ENCODE data around the gene KCNQ1.
"Not testable (repeated sequence)": the region's sequence is repeated elsewhere in the genome, so short reads cannot be mapped to it uniquely, and the experiment has no call there.

KCNQ1 gene

DNA sequence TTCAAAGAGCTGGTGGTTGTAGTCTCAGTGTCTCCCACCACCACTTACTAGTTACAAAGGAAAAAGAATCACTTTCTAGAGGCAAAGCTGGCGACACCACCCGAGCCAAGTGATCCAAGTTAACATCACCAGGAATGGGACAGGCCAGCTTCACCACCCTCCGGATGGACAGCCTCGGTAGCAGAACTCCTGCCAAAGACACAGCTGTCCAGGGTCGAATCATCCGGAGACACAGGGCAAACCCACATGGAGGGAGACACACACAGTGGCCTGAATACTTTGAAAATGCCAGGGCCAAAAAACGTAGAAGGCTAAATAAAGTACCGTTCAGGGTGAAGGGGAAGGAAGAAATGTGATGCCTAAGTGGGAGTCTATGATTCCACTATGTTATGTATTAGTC, 33.1 kb downstream of the KCNQ1 start:
- DNase-seq: no peak

DNA sequence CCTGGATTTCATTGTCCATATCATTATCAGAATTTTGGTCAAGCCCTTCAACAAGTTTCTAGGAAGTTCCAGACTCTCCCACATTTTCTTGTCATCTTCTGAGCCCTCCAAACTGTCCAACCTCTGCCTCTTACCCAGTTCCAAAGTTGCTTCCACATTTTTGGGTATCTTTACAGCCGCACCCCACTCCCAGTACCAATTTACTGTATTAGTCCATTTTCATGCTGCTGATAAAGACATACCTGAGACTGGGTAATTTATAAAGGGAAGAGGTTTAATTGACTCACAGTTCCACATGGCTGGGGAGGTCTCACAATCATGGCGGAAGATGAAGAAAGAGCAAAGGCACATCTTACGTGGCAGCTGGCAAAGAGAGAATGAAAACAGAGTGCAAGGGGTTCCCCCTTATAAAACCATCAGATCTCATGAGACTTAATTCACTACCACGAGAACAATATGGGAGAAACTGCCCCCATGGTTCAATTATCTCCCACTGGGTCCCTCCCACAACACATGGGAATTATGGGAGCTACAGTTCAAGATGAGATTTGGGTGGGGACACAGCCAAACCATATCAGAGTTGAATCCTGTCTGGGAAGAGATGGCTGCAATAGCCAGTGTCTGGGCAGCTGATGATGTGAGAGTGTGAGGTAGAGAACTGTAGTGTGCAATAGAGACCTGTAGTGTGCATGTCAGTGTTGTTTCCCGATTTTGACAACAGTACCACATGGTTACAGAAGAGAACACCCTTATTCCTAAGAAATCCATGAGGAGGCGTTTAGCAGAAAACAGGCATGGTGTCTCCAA, 35.5 kb downstream of the KCNQ1 start:
- DNase-seq: not testable (repeated sequence)

GRCh38 chr11:2480874-2481220, 36.0 kb downstream of the KCNQ1 start:
- peak; percentile 50 for DNase-seq

GRCh38 chr11:2481253-2481652, 36.4 kb downstream of the KCNQ1 start:
- DNase-seq: no peak

DNA sequence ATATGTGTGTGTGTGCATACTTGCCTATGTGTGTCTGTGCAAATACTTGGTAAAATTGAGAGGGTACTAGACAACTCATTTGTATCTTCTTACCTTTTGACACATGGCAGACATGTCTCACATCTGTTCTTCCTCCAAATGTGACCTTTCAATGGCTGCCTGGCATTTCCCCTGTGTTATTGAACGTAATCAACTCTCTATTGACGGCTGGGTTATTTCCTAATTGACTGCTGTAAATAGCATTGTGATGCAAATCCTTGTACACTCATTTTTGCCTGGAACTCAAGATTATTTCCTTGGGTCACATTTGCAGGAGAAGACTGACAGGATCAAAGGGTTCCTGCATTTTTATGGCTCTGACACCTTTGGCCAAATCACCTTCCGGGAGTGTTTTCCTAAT, 37.4 kb downstream of the KCNQ1 start:
- DNase-seq: no peak

- DNase-seq: no peak
Measured at GRCh38 chr11:2482745-2483144, 37.9 kb downstream of the KCNQ1 start.

GRCh38 chr11:2483426-2483825, 38.6 kb downstream of the KCNQ1 start:
- DNase-seq: no peak

DNA sequence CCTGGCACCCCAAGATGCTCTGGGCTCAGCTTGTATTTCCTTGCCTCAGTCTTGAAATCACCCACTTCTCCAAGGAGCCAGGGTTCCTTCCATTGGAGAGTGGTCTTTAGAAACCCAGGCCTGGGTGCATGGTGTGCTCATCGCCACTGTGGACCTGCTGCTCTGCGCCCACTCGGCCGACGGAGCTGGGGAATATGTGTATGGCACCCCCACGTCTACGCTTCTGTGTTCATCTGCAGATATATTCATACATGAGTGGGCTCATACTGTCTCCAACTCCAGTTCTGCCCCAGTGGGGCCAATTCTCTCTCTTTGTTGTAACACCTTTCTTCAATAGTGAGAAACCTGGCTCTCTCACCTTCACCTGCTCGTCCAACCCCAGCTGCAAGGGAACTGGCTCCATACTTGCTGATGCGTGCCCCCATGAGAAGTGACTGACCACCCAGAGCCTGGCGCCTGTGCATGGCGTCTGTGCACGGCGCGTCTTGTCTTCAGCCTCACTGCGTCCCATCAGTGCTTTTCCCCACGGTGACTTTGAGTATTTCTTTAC, 39.8 kb downstream of the KCNQ1 start:
- DNase-seq: no peak

GRCh38 chr11:2488004-2488403, 43.2 kb downstream of the KCNQ1 start:
- DNase-seq: no peak

- DNase-seq: no peak
Measured at GRCh38 chr11:2489083-2489482, 44.3 kb downstream of the KCNQ1 start.

- DNase-seq: not testable (repeated sequence)
Measured at GRCh38 chr11:2497951-2498350, 53.1 kb downstream of the KCNQ1 start.

GRCh38 chr11:2498750-2499149, 53.9 kb downstream of the KCNQ1 start:
- no peak for DNase-seq

DNA sequence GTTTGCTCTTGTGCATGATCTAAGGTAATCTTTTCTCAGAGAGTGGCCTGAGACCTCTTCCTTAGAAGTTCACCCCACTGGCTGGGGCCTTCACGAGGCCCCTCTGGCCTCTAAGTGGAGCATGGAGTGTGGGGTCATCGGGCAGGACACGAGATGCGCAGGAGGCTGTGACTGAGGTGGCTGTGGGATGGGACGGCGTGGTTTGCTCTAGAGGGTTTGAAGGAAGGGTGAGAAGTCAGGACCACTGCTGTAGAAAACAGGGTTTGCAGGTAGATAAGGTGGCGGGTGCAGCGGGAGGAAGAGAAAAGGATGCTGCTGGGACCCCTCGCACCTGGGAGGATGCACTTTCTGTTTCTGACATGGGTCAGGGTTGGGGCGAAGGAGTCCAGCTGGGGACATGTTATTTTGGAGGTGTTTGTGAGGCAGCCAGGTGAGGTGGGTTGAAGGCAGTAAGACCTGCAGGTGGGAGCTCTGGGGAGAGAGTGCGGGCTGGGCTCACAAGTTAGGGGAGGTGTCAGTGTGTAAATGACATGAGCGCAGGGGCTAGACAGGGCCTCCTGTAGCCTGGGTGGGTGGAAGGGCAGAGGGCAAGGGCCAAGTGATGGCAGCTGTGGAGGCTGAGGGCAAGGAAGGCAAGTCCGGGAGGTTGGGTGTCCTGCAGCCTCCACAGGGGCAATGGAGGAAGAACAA, 62.5 kb downstream of the KCNQ1 start:
- no peak for DNase-seq

- DNase-seq: no peak
Measured at GRCh38 chr11:2507945-2508749, 63.3 kb downstream of the KCNQ1 start.

DNA sequence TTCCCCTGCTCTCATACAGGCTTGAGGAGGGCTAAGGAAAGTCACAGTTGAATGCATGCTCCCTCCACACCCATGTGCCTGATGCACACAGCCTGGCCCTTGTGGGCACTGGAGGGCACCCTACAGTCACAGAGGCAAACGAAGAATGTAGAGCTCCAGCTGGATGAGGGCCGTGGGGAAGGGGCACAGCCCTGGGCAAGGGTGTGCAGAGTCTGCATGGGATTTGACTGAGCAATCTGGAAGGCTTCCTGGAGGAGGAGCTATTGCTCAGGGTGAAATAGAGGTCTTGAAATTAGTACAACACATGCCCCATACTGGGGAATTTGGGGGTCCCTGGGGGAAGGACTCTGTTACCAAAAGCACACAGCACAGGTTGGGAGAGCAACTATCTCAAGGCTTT, 64.0 kb downstream of the KCNQ1 start:
- DNase-seq: no peak

DNA sequence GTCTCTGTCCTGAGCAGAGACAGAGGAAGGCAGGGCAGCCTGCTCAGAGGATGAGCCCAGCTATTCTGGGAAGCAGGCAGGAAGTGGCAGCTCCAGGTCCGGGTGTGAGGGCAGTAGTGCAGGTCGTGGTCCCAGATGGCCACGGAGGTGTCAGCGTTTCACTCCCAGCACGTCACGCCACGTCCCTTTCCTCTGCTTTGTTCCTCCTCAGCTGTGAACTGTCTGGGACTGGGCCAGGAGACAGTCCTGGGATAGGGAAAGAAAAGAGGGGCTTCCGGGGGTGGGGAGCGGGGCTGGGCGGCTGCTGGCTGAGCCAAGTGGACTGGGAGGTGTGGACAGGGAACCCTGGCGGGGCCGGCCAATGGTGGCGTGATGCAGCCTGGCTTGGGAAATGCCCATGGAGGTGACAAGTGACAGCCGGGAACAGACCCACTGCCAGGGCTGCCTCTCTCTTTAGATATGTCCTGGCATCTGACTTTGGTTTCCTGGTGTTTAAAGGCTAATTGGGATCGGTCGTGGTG, 64.7 kb downstream of the KCNQ1 start:
- DNase-seq: no peak

GRCh38 chr11:2510626-2511402, 66.0 kb downstream of the KCNQ1 start:
- DNase-seq: no peak

- DNase-seq: no peak
Measured at GRCh38 chr11:2511421-2512369, 66.9 kb downstream of the KCNQ1 start.

- no peak for DNase-seq
Measured at GRCh38 chr11:2512431-2513407, 67.9 kb downstream of the KCNQ1 start.

DNA sequence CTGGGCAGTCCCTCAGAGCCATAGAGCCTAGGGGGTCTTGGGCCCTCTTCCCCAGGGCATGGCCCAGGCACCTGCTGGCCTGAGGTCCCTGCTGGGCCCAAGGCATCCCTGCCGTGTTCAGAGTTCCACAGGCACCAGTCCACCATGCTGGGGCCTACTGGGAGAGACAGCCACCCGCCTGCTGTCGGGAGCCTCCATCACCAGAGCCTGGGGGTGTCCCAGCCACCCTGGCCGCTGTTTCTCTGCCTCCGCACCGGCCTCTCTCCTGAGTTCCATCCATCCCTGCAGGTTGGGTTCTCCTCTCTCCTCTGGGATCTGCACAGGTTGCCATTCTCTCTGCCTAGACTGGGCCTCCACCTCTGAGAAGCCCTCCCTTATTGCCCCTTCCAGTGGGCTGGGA, 68.6 kb downstream of the KCNQ1 start:
- no peak for DNase-seq

All from KG1 (cell line).